ENCODE measurements around the gene DNAJC1. TPM values are rescaled to one million over a fixed set of nuclear protein-coding genes. Genes with fewer than 3 reads are reported as not detected.
"Not testable (repeated sequence)": the region's sequence is repeated elsewhere in the genome, so short reads cannot be mapped to it uniquely, and the experiment has no call there.

DNAJC1 gene
- total RNA-seq, 1 experiment from 2014 or later: 19.1 TPM

DNA sequence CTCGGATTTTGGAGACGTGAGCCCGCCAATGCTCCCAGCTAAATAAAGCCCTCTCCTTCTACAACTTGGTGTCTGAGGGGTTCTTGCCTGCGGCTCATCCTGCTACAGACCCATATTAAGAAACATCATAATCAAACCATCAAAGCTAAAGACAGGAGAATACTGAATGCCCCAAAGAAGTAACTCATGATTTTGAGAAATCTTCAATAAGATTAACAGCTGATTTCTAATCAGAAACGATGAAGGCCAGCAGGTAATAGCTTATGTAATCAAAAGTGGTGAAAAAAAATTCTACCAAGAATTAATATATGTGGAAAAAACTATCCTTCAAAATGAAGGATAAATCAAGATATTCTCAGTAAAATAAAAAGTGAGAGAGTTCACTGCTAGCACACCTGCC lies 130.3 kb downstream of the DNAJC1 start:
- DNase-seq: no peak
- POLR2A ChIA-PET (ENCODE audit: unreplicated experiment): no interaction called here
- H4K20me1 ChIP-seq (ENCODE audit: insufficient read depth): no peaks in the 10 kb centered on the region
- H3F3A ChIP-seq (ENCODE audit: insufficient read depth, low read depth): no peaks in the 10 kb centered on the region
- no peaks in the 10 kb centered on the region for H3K4me1 ChIP-seq (replicated peaks; ENCODE audit: insufficient read depth)
- no peaks in the 10 kb centered on the region for H3K79me2 ChIP-seq (ENCODE audit: low read depth)
- H3K9me3 ChIP-seq (ENCODE audit: insufficient read depth, low read depth): no peaks in the 10 kb centered on the region
- H3K9me2 ChIP-seq (ENCODE audit: insufficient read depth): no peaks in the 10 kb centered on the region
- H3K27ac ChIP-seq: no peak overlapping the region
- intact Hi-C loops (cut with micrococcal nuclease; ENCODE audit: unreplicated experiment): no loop called here
- H3K36me3 ChIP-seq (ENCODE audit: low read depth): no peaks in the 10 kb centered on the region
- H2AFZ ChIP-seq: no peak overlapping the region
- H3K27me3 ChIP-seq (ENCODE audit: insufficient read depth, low read depth): no peaks in the 10 kb centered on the region
- TF ChIP-seq, protein P1, sequence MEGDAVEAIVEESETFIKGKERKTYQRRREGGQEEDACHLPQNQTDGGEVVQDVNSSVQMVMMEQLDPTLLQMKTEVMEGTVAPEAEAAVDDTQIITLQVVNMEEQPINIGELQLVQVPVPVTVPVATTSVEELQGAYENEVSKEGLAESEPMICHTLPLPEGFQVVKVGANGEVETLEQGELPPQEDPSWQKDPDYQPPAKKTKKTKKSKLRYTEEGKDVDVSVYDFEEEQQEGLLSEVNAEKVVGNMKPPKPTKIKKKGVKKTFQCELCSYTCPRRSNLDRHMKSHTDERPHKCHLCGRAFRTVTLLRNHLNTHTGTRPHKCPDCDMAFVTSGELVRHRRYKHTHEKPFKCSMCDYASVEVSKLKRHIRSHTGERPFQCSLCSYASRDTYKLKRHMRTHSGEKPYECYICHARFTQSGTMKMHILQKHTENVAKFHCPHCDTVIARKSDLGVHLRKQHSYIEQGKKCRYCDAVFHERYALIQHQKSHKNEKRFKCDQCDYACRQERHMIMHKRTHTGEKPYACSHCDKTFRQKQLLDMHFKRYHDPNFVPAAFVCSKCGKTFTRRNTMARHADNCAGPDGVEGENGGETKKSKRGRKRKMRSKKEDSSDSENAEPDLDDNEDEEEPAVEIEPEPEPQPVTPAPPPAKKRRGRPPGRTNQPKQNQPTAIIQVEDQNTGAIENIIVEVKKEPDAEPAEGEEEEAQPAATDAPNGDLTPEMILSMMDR (conservative IDR thresholded peaks at IDR 0.05): no peak
- TF ChIP-seq EZH2 (IDR thresholded peaks at IDR 0.05; ENCODE audit: low read depth): no peak
- H3K4me2 ChIP-seq: no peak overlapping the region
- H3K4me3 ChIP-seq: no peak overlapping the region
- no TSS peak for BruUV-seq (replicated peaks)
- CTCF ChIA-PET: no interaction called here

DNA sequence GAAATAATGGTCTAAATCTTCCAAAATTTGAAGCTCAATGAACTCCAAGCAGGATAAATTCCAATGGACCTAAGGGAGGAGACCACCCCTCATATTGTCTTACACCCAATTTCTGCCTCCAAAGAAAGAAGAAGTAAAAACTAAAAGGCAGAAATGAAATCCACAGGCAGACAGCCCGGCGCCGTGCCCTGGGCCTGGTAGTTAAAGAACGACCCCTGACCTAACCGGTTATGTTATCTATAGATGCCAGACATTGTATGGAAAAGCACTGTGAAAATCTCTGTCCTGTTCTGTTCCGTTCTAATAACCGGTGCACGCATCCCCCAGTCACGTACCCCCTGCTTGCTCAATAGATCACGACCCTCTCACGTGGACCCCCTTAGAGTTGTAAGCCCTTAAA lies 130.8 kb downstream of the DNAJC1 start:
- H3K4me2 ChIP-seq; H2AFZ ChIP-seq; intact Hi-C loops (cut with micrococcal nuclease; ENCODE audit: unreplicated experiment); H3K9me3 ChIP-seq (ENCODE audit: insufficient read depth, low read depth); H3K79me2 ChIP-seq (ENCODE audit: low read depth); H4K20me1 ChIP-seq (ENCODE audit: insufficient read depth); H3K27me3 ChIP-seq (ENCODE audit: insufficient read depth, low read depth); H3K4me1 ChIP-seq (replicated peaks; ENCODE audit: insufficient read depth); CTCF ChIA-PET; POLR2A ChIA-PET (ENCODE audit: unreplicated experiment); H3K9me2 ChIP-seq (ENCODE audit: insufficient read depth); BruUV-seq (replicated peaks); H3K4me3 ChIP-seq; H3K36me3 ChIP-seq (ENCODE audit: low read depth); H3K27ac ChIP-seq; H3F3A ChIP-seq (ENCODE audit: insufficient read depth, low read depth); DNase-seq: not testable (repeated sequence)

DNA sequence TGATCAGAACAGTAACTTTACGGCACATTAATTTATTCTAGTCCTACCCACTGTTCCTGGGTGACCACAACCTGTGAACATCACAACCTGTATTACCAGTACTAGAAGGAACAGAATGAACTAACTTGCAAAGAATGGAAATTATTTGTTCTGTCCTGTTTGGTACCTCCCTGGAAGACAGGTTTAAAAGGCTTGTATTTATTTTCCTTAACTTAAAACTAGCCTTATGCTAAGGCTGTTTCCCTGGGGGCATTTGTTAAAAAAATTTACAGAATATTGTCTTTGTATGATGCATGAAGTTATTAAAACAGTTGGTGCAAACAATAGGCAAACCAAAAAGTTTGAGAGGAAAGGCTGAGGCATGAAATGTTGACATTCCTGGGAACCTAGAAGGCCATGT lies 132.7 kb downstream of the DNAJC1 start:
- H2AFZ ChIP-seq: no peak overlapping the region
- H3K27ac ChIP-seq: no peak overlapping the region
- H3F3A ChIP-seq (ENCODE audit: insufficient read depth, low read depth): no peaks in the 10 kb centered on the region
- DNase-seq: no peak
- no TSS peak for BruUV-seq (replicated peaks)
- no peaks in the 10 kb centered on the region for H3K27me3 ChIP-seq (ENCODE audit: insufficient read depth, low read depth)
- no peaks in the 10 kb centered on the region for H3K9me3 ChIP-seq (ENCODE audit: insufficient read depth, low read depth)
- intact Hi-C loops (cut with micrococcal nuclease; ENCODE audit: unreplicated experiment): no loop called here
- no peak overlapping the region for H3K4me2 ChIP-seq
- H4K20me1 ChIP-seq (ENCODE audit: insufficient read depth): no peaks in the 10 kb centered on the region
- ChIA-PET CTCF (no interaction called here), POLR2A (ENCODE audit: unreplicated experiment) (no interaction called here)
- TF ChIP-seq EZH2 (IDR thresholded peaks at IDR 0.05; ENCODE audit: low read depth): no peak
- TF ChIP-seq, protein P1 (conservative IDR thresholded peaks at IDR 0.05): no peak
- H3K4me1 ChIP-seq (replicated peaks; ENCODE audit: insufficient read depth): no peaks in the 10 kb centered on the region
- no peaks in the 10 kb centered on the region for H3K9me2 ChIP-seq (ENCODE audit: insufficient read depth)
- H3K79me2 ChIP-seq (ENCODE audit: low read depth): no peaks in the 10 kb centered on the region
- H3K4me3 ChIP-seq: no peak overlapping the region
- no peaks in the 10 kb centered on the region for H3K36me3 ChIP-seq (ENCODE audit: low read depth)

DNA sequence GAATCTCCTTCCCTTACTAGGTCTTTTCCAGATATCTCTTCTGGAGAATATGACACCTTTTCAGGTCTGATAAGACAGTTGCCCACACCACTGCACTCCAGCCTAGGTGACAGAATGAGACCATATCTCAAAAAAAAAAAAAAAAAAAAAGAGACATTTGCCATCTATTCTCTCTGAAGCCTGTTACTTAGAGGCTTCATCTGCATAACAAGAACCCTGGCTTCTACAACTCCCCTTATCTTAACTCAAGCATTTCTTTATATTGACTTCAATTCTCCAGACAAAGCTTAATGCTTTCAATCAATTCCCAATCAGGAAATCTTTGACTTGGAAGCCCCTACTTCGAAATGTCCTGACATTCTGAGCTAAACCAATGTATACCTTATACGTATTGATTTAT lies 134.4 kb downstream of the DNAJC1 start:
- H3K79me2 ChIP-seq (ENCODE audit: low read depth); H3K4me2 ChIP-seq; POLR2A ChIA-PET (ENCODE audit: unreplicated experiment); CTCF ChIA-PET; H3K9me3 ChIP-seq (ENCODE audit: insufficient read depth, low read depth); H3K4me1 ChIP-seq (replicated peaks; ENCODE audit: insufficient read depth); H3K27me3 ChIP-seq (ENCODE audit: insufficient read depth, low read depth); H3K4me3 ChIP-seq; H3K9me2 ChIP-seq (ENCODE audit: insufficient read depth); intact Hi-C loops (cut with micrococcal nuclease; ENCODE audit: unreplicated experiment); H2AFZ ChIP-seq; H3F3A ChIP-seq (ENCODE audit: insufficient read depth, low read depth); BruUV-seq (replicated peaks); H4K20me1 ChIP-seq (ENCODE audit: insufficient read depth); DNase-seq; H3K27ac ChIP-seq; H3K36me3 ChIP-seq (ENCODE audit: low read depth): not testable (repeated sequence)
